Small intestine (tissue), 7 donors: ENCODE measurements around the gene CDY2A. TPM values are rescaled to one million over a fixed set of nuclear protein-coding genes. Genes with fewer than 3 reads are reported as not detected.
"Not testable (repeated sequence)": the region's sequence is repeated elsewhere in the genome, so short reads cannot be mapped to it uniquely, and the experiment has no call there.

ENCODE experiments used
- DNase-seq, 2 donors: peaks; one replicate each; pipeline versions ENCODE4 v3.0.0 to v3.0.0-alpha.2; 2013
- FAIRE-seq: peaks from 2 replicates; lab custom pipeline; 2012; peaks lifted over from hg19 to GRCh38; lab: Jason Lieb, UNC
- H3K27ac ChIP-seq, 3 donors: one replicate each; pipeline ENCODE4 v1.5.1; 2013; ENCODE audit warnings: low read length in 2 of 3, mild to moderate bottlenecking in 2 of 3, control low read depth in 1 of 3, inconsistent platforms in 1 of 3, low read depth in 1 of 3, moderate library complexity in 1 of 3
- H3K27me3 ChIP-seq, 3 donors: one replicate each; pipeline ENCODE4 v1.6.1; 2013; ENCODE audit warnings: low read length in 3 of 3, inconsistent platforms in 1 of 3; ENCODE audit not compliant: control insufficient read depth in 3 of 3, insufficient read depth in 3 of 3
- H3K36me3 ChIP-seq, 3 donors: one replicate each; pipeline ENCODE4 v1.6.1; 2013; ENCODE audit warnings: low read length in 3 of 3, inconsistent platforms in 1 of 3, low read depth in 1 of 3, mild to moderate bottlenecking in 1 of 3, moderate library complexity in 1 of 3; ENCODE audit not compliant: control insufficient read depth in 3 of 3, insufficient read depth in 2 of 3
- H3K4me1 ChIP-seq, 3 donors: one replicate each; pipeline ENCODE4 v1.6.1; 2013; ENCODE audit warnings: low read length in 2 of 3, inconsistent platforms in 1 of 3, low read depth in 1 of 3, mild to moderate bottlenecking in 1 of 3, moderate library complexity in 1 of 3; ENCODE audit not compliant: control insufficient read depth in 3 of 3, insufficient read depth in 2 of 3
- H3K4me3 ChIP-seq, 3 donors: one replicate each; pipeline ENCODE4 v1.5.1; 2013; ENCODE audit warnings: low read length in 3 of 3, control low read depth in 1 of 3, inconsistent platforms in 1 of 3, low read depth in 1 of 3, mild to moderate bottlenecking in 1 of 3, moderate library complexity in 1 of 3
- H3K9me3 ChIP-seq, 2 donors: one replicate each; pipeline ENCODE4 v1.6.1; 2013; ENCODE audit warnings: low read depth in 1 of 2, low read length in 1 of 2; ENCODE audit not compliant: control insufficient read depth in 2 of 2, insufficient read depth in 1 of 2
- WGBS, 3 donors: extraction: QIAGEN DNeasy Blood & Tissue Kit; methylation state at CpG; one replicate each; pipeline ENCODE4 v1.1.7; 2013; 5-methylcytosine and 5-hydroxymethylcytosine counted together
- polyA plus RNA-seq, 4 donors: library from polyadenylated mRNA; stranded (reverse) in 3 of 4; unstranded in 1 of 4; fragments of 200-250 nt in 3 of 4; fragments of 120-200 nt in 1 of 4; gene quantifications; one replicate each; pipeline versions ENCODE4 v1.2.1 to v1.2.3, GENCODE V29; 2013
- donor health status: healthy with polysubstance abuse.
- donor health status: control.
- donor health status: control.
- donor health status: Bipolar disorder and iron deficiency.
- donor health status: healthy.

Gene CDY2A
- polyA plus RNA-seq, 4 donors = not detected

- FAIRE-seq, H3K4me3 ChIP-seq, DNase-seq, H3K27me3 ChIP-seq, H3K9me3 ChIP-seq, H3K27ac ChIP-seq, H3K36me3 ChIP-seq, H3K4me1 ChIP-seq: not testable (repeated sequence)
- no CpG with 5 or more reads among the region's 3 CpGs for WGBS, 3 donors
These were observed 19.4 kb downstream of the CDY2A start for GRCh38 chrY:18044990-18045389.

DNA sequence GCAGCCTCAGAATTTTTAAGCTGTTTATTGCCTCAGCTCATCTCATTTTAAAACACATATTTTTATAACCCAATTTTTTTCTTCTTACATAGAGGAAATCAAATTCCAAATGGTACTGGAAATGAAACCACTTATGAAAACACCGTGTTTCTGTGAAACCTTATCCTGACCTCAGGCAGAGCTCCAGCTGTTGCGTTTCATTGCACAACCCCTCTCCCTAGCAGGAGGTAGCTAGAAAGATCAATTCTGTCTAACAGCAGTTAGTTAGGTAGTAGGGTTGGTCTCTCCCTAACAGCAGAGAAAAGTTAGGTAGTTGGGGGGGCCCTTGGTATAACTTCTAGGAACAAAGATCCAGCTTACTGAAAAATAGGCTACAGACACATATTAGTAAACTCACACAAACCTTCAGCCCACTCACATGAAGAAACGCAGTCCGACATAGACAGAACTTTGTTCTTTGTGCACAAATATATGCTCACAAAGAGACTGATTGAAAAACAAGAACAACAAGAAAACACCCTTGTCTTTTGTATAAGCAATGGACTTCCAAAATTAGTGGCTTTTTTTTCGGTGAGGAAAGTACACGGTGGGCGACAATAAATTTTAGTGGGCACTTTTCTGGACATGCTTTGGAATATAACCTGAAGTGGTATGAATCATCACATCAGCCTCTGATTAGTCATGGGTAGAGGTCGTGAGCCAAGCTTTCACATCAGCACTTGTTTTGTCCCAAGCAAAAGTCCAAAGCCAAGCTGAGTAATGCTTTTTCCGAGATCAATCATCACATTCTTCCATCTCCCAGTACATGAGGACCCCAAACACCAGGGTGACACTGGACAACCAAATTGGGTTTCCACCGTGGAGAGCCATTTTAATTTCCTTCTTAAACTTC lies 22.8 kb downstream of the CDY2A start:
- not testable (repeated sequence) for H3K36me3 ChIP-seq, DNase-seq, H3K4me3 ChIP-seq, H3K27ac ChIP-seq, H3K9me3 ChIP-seq, H3K27me3 ChIP-seq, FAIRE-seq, H3K4me1 ChIP-seq
- WGBS, 3 donors = no CpG with 5 or more reads among the region's 10 CpGs

GRCh38 chrY:18049061-18049460 lies 23.5 kb downstream of the CDY2A start:
- not testable (repeated sequence) for H3K4me3 ChIP-seq, FAIRE-seq, DNase-seq, H3K9me3 ChIP-seq, H3K27me3 ChIP-seq, H3K27ac ChIP-seq, H3K36me3 ChIP-seq, H3K4me1 ChIP-seq
- WGBS, 3 donors = no CpG with 5 or more reads among the region's 4 CpGs

DNA sequence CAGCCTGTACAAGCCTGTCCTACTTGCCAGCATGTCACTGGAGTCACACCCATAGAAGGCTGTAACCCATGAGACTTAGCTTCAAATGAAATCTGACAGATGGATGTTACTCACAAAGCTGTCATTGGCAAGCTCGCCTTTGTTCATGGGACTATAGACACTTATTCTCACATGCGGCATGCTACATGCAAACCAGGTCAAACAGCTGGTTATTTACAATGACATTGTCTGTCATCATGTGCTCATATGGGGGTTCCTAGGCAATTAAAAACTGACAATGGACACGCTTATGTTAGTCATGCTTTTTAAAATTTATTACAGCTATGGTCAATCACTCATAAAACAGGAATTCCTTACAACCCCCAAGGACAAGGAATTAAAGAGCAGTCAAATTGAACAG lies 30.9 kb downstream of the CDY2A start:
- H3K4me1 ChIP-seq, H3K36me3 ChIP-seq, H3K4me3 ChIP-seq, DNase-seq, H3K27ac ChIP-seq, FAIRE-seq, H3K27me3 ChIP-seq, H3K9me3 ChIP-seq: not testable (repeated sequence)
- WGBS, 3 donors = no CpG with 5 or more reads among the region's 3 CpGs

- H3K9me3 ChIP-seq, DNase-seq, H3K27me3 ChIP-seq, H3K27ac ChIP-seq, FAIRE-seq, H3K4me1 ChIP-seq, H3K36me3 ChIP-seq, H3K4me3 ChIP-seq: not testable (repeated sequence)
- no CpG with 5 or more reads among the region's 12 CpGs for WGBS, 3 donors
These were observed 47.9 kb downstream of the CDY2A start for GRCh38 chrY:18073464-18073863.

Other genes with a start within 250 kb of the CDY2A start
- gene CDY2B, start 145.6 kb upstream of the CDY2A start, polyA plus RNA-seq = not detected